ENCODE results near the gene LRRC4C. TPM values are rescaled to one million over a fixed set of nuclear protein-coding genes. Genes with fewer than 3 reads are reported as not detected.

LRRC4C gene
- total RNA-seq, 1 experiment from 2014 or later, result 0.13 TPM

DNA sequence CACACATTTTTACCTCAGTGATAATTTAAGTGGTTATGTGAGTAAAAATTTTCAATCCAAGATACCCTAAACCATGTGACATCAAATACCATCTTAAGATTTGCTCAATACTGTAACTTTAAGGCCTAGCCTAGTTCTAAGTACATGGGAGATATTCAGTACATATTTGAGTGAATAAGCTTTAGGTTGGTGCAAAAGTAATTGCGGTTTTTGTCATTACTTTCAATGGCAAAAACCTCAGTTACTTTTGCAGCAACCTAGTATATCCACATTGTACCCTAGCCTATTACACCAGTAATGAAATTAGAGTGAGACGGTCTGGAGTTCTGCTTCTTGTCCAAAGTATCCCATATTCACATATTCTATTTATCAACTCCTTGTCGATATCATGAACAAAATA is 700.1 kb downstream of the LRRC4C start:
- Mint-ChIP-seq H3K27ac (no peak overlapping the region; a peak in 1 of 7 replicates), H3K36me3 (ENCODE audit: insufficient read depth in 1 of 3, low read depth in 3 of 3) (no peaks in the 10 kb centered on the region), H3K4me1 (no peaks in the 10 kb centered on the region), H3K9me3 (no peaks in the 10 kb centered on the region; a peak in 1 of 5 replicates), H3K27me3 (ENCODE audit: low read depth) (no peaks in the 10 kb centered on the region), H3K4me3 (no peak overlapping the region)
- H4K91ac ChIP-seq (ENCODE audit: insufficient read length, low read depth, low read length), result no peak overlapping the region
- H3K56ac ChIP-seq (ENCODE audit: insufficient read length, low read depth, low read length), result no peak overlapping the region
- H2BK5ac ChIP-seq (ENCODE audit: insufficient read length, low read length), result no peak overlapping the region
- H3K14ac ChIP-seq (ENCODE audit: insufficient read depth, low read length), result no peak overlapping the region
- no peak overlapping the region for H2BK12ac ChIP-seq (ENCODE audit: insufficient read length, low read depth, low read length)
- no peak overlapping the region for H4K8ac ChIP-seq (replicated peaks; ENCODE audit: insufficient read length, low read depth, low read length)
- no peaks in the 10 kb centered on the region for H3K9me3 ChIP-seq (ENCODE audit: control insufficient read depth, low read depth, low read length)
- no peak overlapping the region for H2BK20ac ChIP-seq (ENCODE audit: low read depth, low read length, poor library complexity, severe bottlenecking)
- H3K9ac ChIP-seq (ENCODE audit: extremely low read depth, insufficient read length, low read length), result no peak overlapping the region
- no peak overlapping the region for H4K5ac ChIP-seq (ENCODE audit: insufficient read length, low read depth, low read length)
- H3K27ac ChIP-seq (ENCODE audit: insufficient read length, low read depth, low read length), result no peak overlapping the region
- no peak overlapping the region for H3T11ph ChIP-seq (ENCODE audit: low read length)
- no peak overlapping the region for H2BK120ac ChIP-seq (ENCODE audit: low read depth, low read length, poor library complexity, severe bottlenecking)
- H3K27me3 ChIP-seq (ENCODE audit: insufficient read depth, low read length), result no peaks in the 10 kb centered on the region
- no peak overlapping the region for H2AFZ ChIP-seq (ENCODE audit: low read length)
- no peak overlapping the region for H3K4me2 ChIP-seq (ENCODE audit: insufficient read depth, insufficient read length, low read length)
- no peak overlapping the region for H3K23ac ChIP-seq (ENCODE audit: insufficient read length, low read depth, low read length)
- no peak overlapping the region for H3K4ac ChIP-seq (ENCODE audit: low read depth, low read length)
- TF ChIP-seq, protein P1, sequence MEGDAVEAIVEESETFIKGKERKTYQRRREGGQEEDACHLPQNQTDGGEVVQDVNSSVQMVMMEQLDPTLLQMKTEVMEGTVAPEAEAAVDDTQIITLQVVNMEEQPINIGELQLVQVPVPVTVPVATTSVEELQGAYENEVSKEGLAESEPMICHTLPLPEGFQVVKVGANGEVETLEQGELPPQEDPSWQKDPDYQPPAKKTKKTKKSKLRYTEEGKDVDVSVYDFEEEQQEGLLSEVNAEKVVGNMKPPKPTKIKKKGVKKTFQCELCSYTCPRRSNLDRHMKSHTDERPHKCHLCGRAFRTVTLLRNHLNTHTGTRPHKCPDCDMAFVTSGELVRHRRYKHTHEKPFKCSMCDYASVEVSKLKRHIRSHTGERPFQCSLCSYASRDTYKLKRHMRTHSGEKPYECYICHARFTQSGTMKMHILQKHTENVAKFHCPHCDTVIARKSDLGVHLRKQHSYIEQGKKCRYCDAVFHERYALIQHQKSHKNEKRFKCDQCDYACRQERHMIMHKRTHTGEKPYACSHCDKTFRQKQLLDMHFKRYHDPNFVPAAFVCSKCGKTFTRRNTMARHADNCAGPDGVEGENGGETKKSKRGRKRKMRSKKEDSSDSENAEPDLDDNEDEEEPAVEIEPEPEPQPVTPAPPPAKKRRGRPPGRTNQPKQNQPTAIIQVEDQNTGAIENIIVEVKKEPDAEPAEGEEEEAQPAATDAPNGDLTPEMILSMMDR (conservative IDR thresholded peaks at IDR 0.05), result no peak
- no peaks in the 10 kb centered on the region for H4K20me1 ChIP-seq (ENCODE audit: control insufficient read depth, insufficient read depth, insufficient read length)
- H3K79me2 ChIP-seq (ENCODE audit: insufficient read depth, low read length), result no peaks in the 10 kb centered on the region
- no peak overlapping the region for H2AK5ac ChIP-seq (ENCODE audit: insufficient read length, low read length)
- no peaks in the 10 kb centered on the region for H3K79me1 ChIP-seq (ENCODE audit: insufficient read depth, low read depth, low read length, poor library complexity, severe bottlenecking)
- no peak overlapping the region for H3K18ac ChIP-seq (ENCODE audit: insufficient read length, low read depth, low read length)
- no peaks in the 10 kb centered on the region for H3K4me1 ChIP-seq (ENCODE audit: insufficient read depth, low read length)
- no CpG with 5 or more reads among the region's 3 CpGs for WGBS (ENCODE audit: extremely low coverage, insufficient read length, low lambda C conversion rate)
- DNase-seq, result no peak
- no peaks in the 10 kb centered on the region for H3K23me2 ChIP-seq (ENCODE audit: insufficient read length, low read depth, low read length, poor library complexity, severe bottlenecking)
- no peak overlapping the region for H2BK15ac ChIP-seq (ENCODE audit: low read depth, low read length)

Measured in H9 (cell line).